IMR-90 (cell line): ENCODE data around the gene ADGRV1. TPM values are rescaled to one million over a fixed set of nuclear protein-coding genes. Genes with fewer than 3 reads are reported as not detected.

Experiments used
- ATAC-seq: fragments of 200-7000 bp; cut with Tn5 transposase; 2 replicates; pipeline ENCODE4 v1.9.1; 2020; ENCODE audit warnings: low read depth, mild to moderate bottlenecking, moderate library complexity
- BruUV-seq: library from RNA; stranded (reverse); fragments of 400-500 nt; replicated peaks from 2 replicates; lab custom pipeline; 2021; lab: Mats Ljungman, UMichigan
- CTCF ChIA-PET: fragments of 300-600 bp; formaldehyde crosslinking; extraction: SDS; loops from one replicate; lab custom pipeline; 2021; ENCODE audit warnings: antibody characterized with exemption; lab: Yijun Ruan, JAX
- POLR2A ChIA-PET: fragments of 300-600 bp; sonication (Branson Sonifier 250); formaldehyde crosslinking; loops from one replicate; lab custom pipeline; 2022; ENCODE audit warnings: antibody characterized with exemption; ENCODE audit not compliant: unreplicated experiment; lab: Charles Lee
- DNase-seq: peaks from one replicate; pipeline ENCODE4 v3.0.0; 2013
- H2AFZ ChIP-seq: replicated peaks from 2 replicates; pipeline ENCODE3; 2013; ENCODE audit warnings: low read length, mild to moderate bottlenecking; ENCODE audit not compliant: poor library complexity
- H2AK5ac ChIP-seq: 2 replicates; pipeline ENCODE4 v1.6.1; 2013; ENCODE audit warnings: low read depth, low read length, inconsistent platforms
- H2AK9ac ChIP-seq: replicated peaks from 2 replicates; pipeline ENCODE3; 2013; ENCODE audit warnings: mild to moderate bottlenecking, low read depth, low read length, moderate library complexity; ENCODE audit not compliant: poor library complexity
- H2BK120ac ChIP-seq: 2 replicates; pipeline ENCODE4 v1.6.1; 2013; ENCODE audit warnings: low read depth, low read length, inconsistent platforms
- H2BK15ac ChIP-seq: 3 replicates; pipeline ENCODE4 v1.6.1; 2013; ENCODE audit warnings: low read depth, low read length, inconsistent platforms
- H2BK20ac ChIP-seq: 2 replicates; pipeline ENCODE4 v1.6.1; 2013; ENCODE audit warnings: low read depth, mild to moderate bottlenecking, inconsistent platforms, low read length, moderate library complexity
- H2BK5ac ChIP-seq: 2 replicates; pipeline ENCODE4 v1.6.1; 2013; ENCODE audit warnings: mild to moderate bottlenecking, low read depth, low read length, inconsistent platforms; ENCODE audit not compliant: poor library complexity, severe bottlenecking
- H3K14ac ChIP-seq: replicated peaks from 2 replicates; pipeline ENCODE4 v1.6.1; 2013; ENCODE audit warnings: low read depth, low read length, inconsistent platforms
- H3K18ac ChIP-seq: 2 replicates; pipeline ENCODE4 v1.6.1; 2013; ENCODE audit warnings: low read depth, low read length, control low read depth
- H3K23ac ChIP-seq: 2 replicates; pipeline ENCODE4 v1.6.1; 2013; ENCODE audit warnings: low read depth, low read length, inconsistent platforms
- H3K27ac ChIP-seq: 2 replicates; pipeline ENCODE4 v1.5.1; 2013; ENCODE audit warnings: mild to moderate bottlenecking, control low read depth, low read length; ENCODE audit not compliant: insufficient read depth
- H3K27me3 ChIP-seq: 2 replicates; pipeline ENCODE4 v1.6.1; 2013; ENCODE audit warnings: low read length; ENCODE audit not compliant: control insufficient read depth, insufficient read depth
- H3K36me3 ChIP-seq: 2 replicates; pipeline ENCODE4 v1.6.1; 2013; ENCODE audit warnings: low read length, mixed read lengths; ENCODE audit not compliant: control insufficient read depth, insufficient read depth
- H3K4ac ChIP-seq: 2 replicates; pipeline ENCODE4 v1.6.1; 2013; ENCODE audit warnings: low read depth, low read length, inconsistent platforms
- H3K4me1 ChIP-seq: 2 replicates; pipeline ENCODE4 v1.6.1; 2013; ENCODE audit warnings: low read length, mixed read lengths; ENCODE audit not compliant: control insufficient read depth, insufficient read depth
- H3K4me2 ChIP-seq: 2 replicates; pipeline ENCODE4 v1.6.1; 2013; ENCODE audit warnings: low read depth, mild to moderate bottlenecking, control low read depth, low read length, moderate library complexity
- H3K4me3 ChIP-seq: 2 replicates; pipeline ENCODE4 v1.5.1; 2013; ENCODE audit warnings: low read depth, mild to moderate bottlenecking, control low read depth, low read length, moderate library complexity; ENCODE audit not compliant: insufficient read depth
- H3K56ac ChIP-seq: 2 replicates; pipeline ENCODE4 v1.6.1; 2013; ENCODE audit warnings: low read length, inconsistent platforms; ENCODE audit not compliant: insufficient read depth; ENCODE audit errors: extremely low read depth
- H3K79me1 ChIP-seq, 2 experiments: 2 replicates each; pipeline ENCODE4 v1.6.1; 2013; ENCODE audit warnings: low read length in 2 of 2, inconsistent platforms in 1 of 2, low read depth in 1 of 2
- H3K9ac ChIP-seq: 2 replicates; pipeline ENCODE4 v1.6.1; 2013; ENCODE audit warnings: low read depth, low read length, control low read depth
- H3K9me1 ChIP-seq: 2 replicates; pipeline ENCODE4 v1.6.1; 2013; ENCODE audit warnings: low read length, inconsistent platforms; ENCODE audit not compliant: insufficient read depth
- H3K9me3 ChIP-seq: 2 replicates; pipeline ENCODE4 v1.6.1; 2013; ENCODE audit warnings: low read length; ENCODE audit not compliant: control insufficient read depth, insufficient read depth
- H4K20me1 ChIP-seq: 2 replicates; pipeline ENCODE4 v1.6.1; 2013; ENCODE audit warnings: low read length, inconsistent platforms; ENCODE audit not compliant: insufficient read depth
- H4K5ac ChIP-seq: 2 replicates; pipeline ENCODE4 v1.6.1; 2013; ENCODE audit warnings: mild to moderate bottlenecking, low read depth, low read length, control low read depth
- H4K8ac ChIP-seq, 2 experiments: 2 replicates each; pipeline ENCODE4 v1.6.1; 2013; ENCODE audit warnings: low read depth in 2 of 2, low read length in 2 of 2, control low read depth in 1 of 2, inconsistent platforms in 1 of 2
- H4K91ac ChIP-seq: 2 replicates; pipeline ENCODE4 v1.6.1; 2013; ENCODE audit warnings: low read depth, low read length, inconsistent platforms; ENCODE audit not compliant: insufficient read depth
- CHD1 ChIP-seq: IDR thresholded peaks from 2 replicates; pipeline ENCODE4 v1.6.1; 2012; ENCODE audit warnings: low read depth, low read length, improper control_type of control experiment
- ELK1 ChIP-seq: fragments of 150-350 bp; IDR thresholded peaks from 2 replicates; pipeline ENCODE4 v1.6.1; 2016; ENCODE audit warnings: low read depth, mild to moderate bottlenecking, low read length, moderate library complexity, borderline replicate concordance
- FOS ChIP-seq: fragments of 150-350 bp; IDR thresholded peaks from 2 replicates; pipeline ENCODE4 v1.6.1; 2016; ENCODE audit warnings: low read depth, low read length
- MAFK ChIP-seq: IDR thresholded peaks from 2 replicates; pipeline ENCODE4 v1.6.1; 2012; ENCODE audit warnings: low read depth, low read length, improper control_type of control experiment
- NFE2L2 ChIP-seq: fragments of 150-350 bp; IDR thresholded peaks from 2 replicates; pipeline ENCODE4 v1.6.1; 2016; ENCODE audit warnings: low read depth, mild to moderate bottlenecking, low read length
- RCOR1 ChIP-seq: IDR thresholded peaks from 2 replicates; pipeline ENCODE4 v1.6.1; 2012; ENCODE audit warnings: mild to moderate bottlenecking, low read length, improper control_type of control experiment; ENCODE audit not compliant: insufficient replicate concordance
- SMC3 ChIP-seq: fragments of 150-350 bp; IDR thresholded peaks from 2 replicates; pipeline ENCODE4 v1.6.1; 2016; ENCODE audit warnings: low read depth, mild to moderate bottlenecking, antibody characterized with exemption, low read length, moderate library complexity
- WGBS, 2 experiments: methylation state at CpG; one replicate each; pipeline versions ENCODE4 v1.1.5 to v1.1.7; 2013; ENCODE audit warnings: missing lambda C conversion rate in 2 of 2; ENCODE audit not compliant: insufficient read length in 1 of 2; ENCODE audit errors: extremely low coverage in 2 of 2; 5-methylcytosine and 5-hydroxymethylcytosine counted together
- dilution Hi-C: fragments of 300-500 bp; cut with HindIII; formaldehyde crosslinking; loops from one replicate; pipeline ENCODE4 v1.14.3; 2018; ENCODE audit warnings: low sequenced_read_pairs; ENCODE audit not compliant: unreplicated experiment
- in situ Hi-C: fragments of 300-500 bp; cut with MboI; formaldehyde crosslinking; loops from 3 replicates; pipeline ENCODE4 v1.14.3; 2019; ENCODE audit warnings: low sequenced_read_pairs, inconsistent platforms, mixed read lengths
- intact Hi-C: fragments of 100-400 bp; cut with micrococcal nuclease; formaldehyde crosslinking; loops from 2 replicates; pipeline ENCODE4 v1.10.0; 2022
- polyA plus RNA-seq, 3 experiments: library from polyadenylated mRNA; depleted of rRNA; stranded (reverse); fragments of >200 nt; gene quantifications; 2 replicates each; pipeline ENCODE4 v1.2.3, GENCODE V29; 2012; ENCODE audit warnings: low replicate concordance in 1 of 3
- total RNA-seq: library from RNA; depleted of rRNA; stranded (reverse); fragments of >200 nt; gene quantifications from 2 replicates; pipeline ENCODE4 v1.2.3, GENCODE V29; 2012

ADGRV1 gene
- total and polyA plus RNA-seq, 2 of the 4 experiments (the other 2 are of a cell fraction), result under 0.01 TPM; not detected in 1

DNA sequence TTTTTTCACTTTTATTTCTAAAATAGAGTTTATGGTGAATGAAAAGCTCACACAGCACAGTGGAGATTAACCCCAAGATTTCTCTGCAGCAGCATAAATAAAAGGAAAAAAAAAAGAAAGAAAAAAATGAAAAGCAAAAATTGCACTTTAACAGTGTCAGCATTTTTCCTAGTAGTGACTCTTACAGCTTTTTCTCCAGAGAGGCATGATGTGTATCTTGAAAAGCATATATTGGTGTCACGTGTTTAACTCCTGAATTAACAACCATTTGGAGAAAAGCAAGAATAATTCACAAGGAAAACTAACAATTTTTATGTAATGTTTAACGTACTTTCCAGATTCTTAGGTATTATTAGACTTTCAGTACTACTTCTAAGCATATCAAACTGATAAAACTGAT is 67.9 kb downstream of the ADGRV1 start:
- POLR2A ChIA-PET, result no interaction called here
- no peak overlapping the region for H3K18ac ChIP-seq
- no peaks in the 10 kb centered on the region for H4K20me1 ChIP-seq
- H2BK15ac ChIP-seq, result no peak overlapping the region
- no peak overlapping the region for H3K4me3 ChIP-seq
- H3K56ac ChIP-seq, result no peak overlapping the region
- H2AK9ac ChIP-seq, result no peak overlapping the region
- no peaks in the 10 kb centered on the region for H3K9me1 ChIP-seq
- H3K4me2 ChIP-seq, result no peak overlapping the region
- dilution Hi-C loops (no loop called here), in situ Hi-C loops (no loop called here), intact Hi-C loops (no loop called here)
- H2BK5ac ChIP-seq, result no peak overlapping the region
- CTCF ChIA-PET, result no interaction called here
- no peak overlapping the region for H3K4ac ChIP-seq
- no CpG with 5 or more reads among the region's 2 CpGs for WGBS, 2 experiments
- no peak overlapping the region for H2BK20ac ChIP-seq
- H3K4me1 ChIP-seq, result no peaks in the 10 kb centered on the region
- H2AFZ ChIP-seq, result no peak overlapping the region
- H4K5ac ChIP-seq, result no peak overlapping the region
- H2BK120ac ChIP-seq, result no peak overlapping the region
- TF ChIP-seq NFE2L2, result no peak
- TF ChIP-seq FOS, result no peak
- TF ChIP-seq MAFK, result peak; percentile 82
- no peak for TF ChIP-seq RCOR1
- TF ChIP-seq SMC3, result no peak
- no peak for TF ChIP-seq ELK1
- TF ChIP-seq CHD1, result no peak
- no peak overlapping the region for H3K14ac ChIP-seq
- H3K79me1 ChIP-seq, result no peaks in the 10 kb centered on the region
- no peaks in the 10 kb centered on the region for H3K36me3 ChIP-seq
- BruUV-seq, result no TSS peak
- H3K23ac ChIP-seq, result no peak overlapping the region
- H2AK5ac ChIP-seq, result no peak overlapping the region
- no peak overlapping the region for H4K8ac ChIP-seq
- H3K27me3 ChIP-seq, result no peaks in the 10 kb centered on the region
- no peak overlapping the region for H3K27ac ChIP-seq
- no peak overlapping the region for H4K91ac ChIP-seq
- no peak overlapping the region for H3K9ac ChIP-seq
- H3K9me3 ChIP-seq, result no peaks in the 10 kb centered on the region
- no peak for ATAC-seq
- no peak for DNase-seq
